HepG2 (cell line): ENCODE measurements around the gene KCNE2. TPM values are rescaled to one million over a fixed set of nuclear protein-coding genes. Genes with fewer than 3 reads are reported as not detected.

Experiments
- ATF2 ChIP-seq: sonication (generic); formaldehyde crosslinking; IDR thresholded peaks from 2 replicates; pipeline ENCODE4 v1.4.0; 2020; ENCODE audit warnings: missing genetic modification reagents
- CHD4 ChIP-seq: fragments of 200-600 bp; sonication (generic); IDR thresholded peaks from 2 replicates; pipeline ENCODE4 v1.7.0; 2017; ENCODE audit warnings: mild to moderate bottlenecking, low read length, borderline replicate concordance
- ESRRA ChIP-seq: sonication (generic); formaldehyde crosslinking; IDR thresholded peaks from 2 replicates; pipeline ENCODE4 v1.5.1; 2020; ENCODE audit warnings: mild to moderate bottlenecking, low read depth, missing genetic modification reagents
- GABPB1 ChIP-seq: IDR thresholded peaks from 2 replicates; pipeline ENCODE4 v1.6.1; 2016; ENCODE audit warnings: mild to moderate bottlenecking, missing genetic modification reagents, moderate library complexity, missing compliant biosample characterization
- GFI1 ChIP-seq: sonication (generic); formaldehyde crosslinking; IDR thresholded peaks from 2 replicates; pipeline ENCODE4 v1.5.0; 2020; ENCODE audit warnings: missing genetic modification reagents, mild to moderate bottlenecking, borderline replicate concordance
- HNF1B ChIP-seq: sonication (generic); formaldehyde crosslinking; IDR thresholded peaks from 2 replicates; pipeline ENCODE4 v1.5.1; 2020; ENCODE audit warnings: mild to moderate bottlenecking, moderate library complexity, missing genetic modification reagents
- KAT7 ChIP-seq: IDR thresholded peaks from 2 replicates; pipeline ENCODE4 v1.6.1; 2018; ENCODE audit warnings: borderline replicate concordance, missing compliant biosample characterization
- KDM5A ChIP-seq: fragments of 200-600 bp; sonication (generic); IDR thresholded peaks from 2 replicates; pipeline ENCODE4 v1.7.0; 2018; ENCODE audit warnings: antibody characterized with exemption, mild to moderate bottlenecking, low read length, borderline replicate concordance
- MYC ChIP-seq: sonication (generic); formaldehyde crosslinking; IDR thresholded peaks from 2 replicates; pipeline ENCODE4 v1.9.0; 2021; ENCODE audit warnings: missing genetic modification reagents, borderline replicate concordance
- NR1H2 ChIP-seq: sonication (generic); formaldehyde crosslinking; IDR thresholded peaks from 2 replicates; pipeline ENCODE4 v1.8.1; 2022; ENCODE audit warnings: low read depth, missing genetic modification reagents, borderline replicate concordance
- PRDM4 ChIP-seq: sonication (generic); formaldehyde crosslinking; IDR thresholded peaks from 2 replicates; pipeline ENCODE4 v1.9.0; 2021; ENCODE audit warnings: missing genetic modification reagents, borderline replicate concordance
- TBP ChIP-seq: sonication (generic); formaldehyde crosslinking; IDR thresholded peaks from 2 replicates; pipeline ENCODE4 v1.5.0; 2020; ENCODE audit warnings: missing genetic modification reagents
- ZKSCAN1 ChIP-seq: fragments of 150-350 bp; IDR thresholded peaks from 2 replicates; pipeline ENCODE4 v1.6.1; 2014; ENCODE audit warnings: low read length
- ZMYM4 ChIP-seq: sonication (generic); formaldehyde crosslinking; IDR thresholded peaks from 2 replicates; pipeline ENCODE4 v1.8.1; 2023; ENCODE audit warnings: mild to moderate bottlenecking, missing genetic modification reagents
- ZNF343 ChIP-seq: sonication (generic); formaldehyde crosslinking; IDR thresholded peaks from 2 replicates; pipeline ENCODE4 v1.4.0; 2020; ENCODE audit warnings: mild to moderate bottlenecking, missing genetic modification reagents
- ZNF354B ChIP-seq: sonication (generic); formaldehyde crosslinking; IDR thresholded peaks from 2 replicates; pipeline ENCODE4 v1.8.0; 2022; ENCODE audit warnings: mild to moderate bottlenecking, missing genetic modification reagents
- ZNF367 ChIP-seq: sonication (generic); formaldehyde crosslinking; IDR thresholded peaks from 2 replicates; pipeline ENCODE4 v1.4.0; 2020; ENCODE audit warnings: missing genetic modification reagents, borderline replicate concordance
- ZNF430 ChIP-seq: sonication (generic); formaldehyde crosslinking; IDR thresholded peaks from 2 replicates; pipeline ENCODE4 v1.9.0; 2021; ENCODE audit warnings: mild to moderate bottlenecking, missing genetic modification reagents
- ZNF616 ChIP-seq: sonication (generic); formaldehyde crosslinking; IDR thresholded peaks from 2 replicates; pipeline ENCODE4 v1.5.0; 2020; ENCODE audit warnings: low read depth, mild to moderate bottlenecking, missing genetic modification reagents
- ZNF737 ChIP-seq: sonication (generic); formaldehyde crosslinking; IDR thresholded peaks from 2 replicates; pipeline ENCODE4 v1.5.0; 2020; ENCODE audit warnings: missing genetic modification reagents, mild to moderate bottlenecking, borderline replicate concordance
- ZNF879 ChIP-seq: sonication (generic); formaldehyde crosslinking; IDR thresholded peaks from 2 replicates; pipeline ENCODE4 v1.8.1; 2023; ENCODE audit warnings: missing genetic modification reagents
- polyA plus RNA-seq, 8 experiments: library from polyadenylated mRNA; depleted of rRNA in 3 of 8; stranded (reverse) in 7 of 8; unstranded in 1 of 8; fragments of >200 nt; fragmentation: Illumina TruSeq in 4 of 8; extraction: Trizol in 4 of 8; gene quantifications; 2 replicates each; pipeline versions ENCODE4 v1.2.1 to v1.2.3, GENCODE V29; 2011 to 2016; ENCODE audit warnings: low read depth in 4 of 8, missing spikeins in 1 of 8, mixed read lengths in 1 of 8; ENCODE audit not compliant: insufficient read depth in 1 of 8
- total RNA-seq, 5 experiments: library from RNA; depleted of rRNA; stranded (reverse); fragments of >200 nt; fragmentation: Illumina TruSeq; extraction: Trizol; gene quantifications; 2 replicates each; pipeline ENCODE4 v1.2.3, GENCODE V29; 2016; ENCODE audit warnings: low read depth in 1 of 5

Gene KCNE2
- total and polyA plus RNA-seq, 2 of the 13 experiments (the other 11 are each of a cell fraction or from before 2014, with no cell fraction given), result not detected

GRCh38 chr21:34351786-34352241 is 12.0 kb upstream of the KCNE2 start (continued):
- TF ChIP-seq NR1H2 (CRISPR knock-in tag), result no peak
- TF ChIP-seq ATF2, result no peak
- peak; percentile 94 for TF ChIP-seq ESRRA (CRISPR knock-in tag)
- TF ChIP-seq ZNF616, result no peak
- TF ChIP-seq ZNF737 (CRISPR knock-in tag), result no peak
- TF ChIP-seq CHD4, result no peak
- TF ChIP-seq HNF1B (CRISPR knock-in tag), result no peak
- no peak for TF ChIP-seq GFI1 (CRISPR knock-in tag)
- TF ChIP-seq ZNF343, result no peak
- TF ChIP-seq KAT7 (CRISPR knock-in tag), result no peak
- TF ChIP-seq PRDM4 (CRISPR knock-in tag), result no peak
- TF ChIP-seq ZMYM4, result peak; percentile 63; the same call in 1 of the 2 replicates
- TF ChIP-seq ZNF367, result no peak
- TF ChIP-seq ZNF354B (CRISPR knock-in tag), result no peak
- TF ChIP-seq ZNF430 (CRISPR knock-in tag), result no peak
- no peak for TF ChIP-seq ZNF879
- TF ChIP-seq TBP (CRISPR knock-in tag), result no peak
- TF ChIP-seq GABPB1 (CRISPR knock-in tag), result no peak
- no peak for TF ChIP-seq ZKSCAN1
- no peak for TF ChIP-seq KDM5A
- TF ChIP-seq MYC (CRISPR knock-in tag), result peak; percentile 71; the same call in 1 of the 2 replicates
